NCI-H2107 (cell line): Measurements from ENCODE around the gene XYLT1.

ENCODE experiments used
- DNase-seq: peaks from one replicate; lab custom pipeline; 2025; lab: John Stamatoyannopoulos, UW

Gene XYLT1

DNA sequence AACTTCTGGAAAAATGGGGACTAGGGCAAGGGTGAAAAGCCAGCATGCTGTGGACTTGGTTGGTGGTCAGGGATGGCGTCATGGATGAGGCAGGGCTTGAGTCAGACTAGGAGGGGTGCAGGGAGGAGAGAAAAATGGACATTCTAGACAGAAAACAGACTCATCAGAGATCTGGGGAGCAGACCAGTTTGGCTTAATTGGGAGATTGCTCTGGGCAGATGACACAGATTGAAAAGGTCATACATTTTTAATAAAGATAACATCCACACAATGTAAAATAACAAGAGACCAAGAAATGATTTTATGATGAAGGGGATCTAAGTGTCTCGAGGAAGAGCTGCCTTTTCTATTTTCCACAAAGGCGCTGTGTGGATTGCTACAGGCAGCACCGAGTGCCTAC is 326.3 kb downstream of the XYLT1 start:
- DNase-seq, result no peak

DNA sequence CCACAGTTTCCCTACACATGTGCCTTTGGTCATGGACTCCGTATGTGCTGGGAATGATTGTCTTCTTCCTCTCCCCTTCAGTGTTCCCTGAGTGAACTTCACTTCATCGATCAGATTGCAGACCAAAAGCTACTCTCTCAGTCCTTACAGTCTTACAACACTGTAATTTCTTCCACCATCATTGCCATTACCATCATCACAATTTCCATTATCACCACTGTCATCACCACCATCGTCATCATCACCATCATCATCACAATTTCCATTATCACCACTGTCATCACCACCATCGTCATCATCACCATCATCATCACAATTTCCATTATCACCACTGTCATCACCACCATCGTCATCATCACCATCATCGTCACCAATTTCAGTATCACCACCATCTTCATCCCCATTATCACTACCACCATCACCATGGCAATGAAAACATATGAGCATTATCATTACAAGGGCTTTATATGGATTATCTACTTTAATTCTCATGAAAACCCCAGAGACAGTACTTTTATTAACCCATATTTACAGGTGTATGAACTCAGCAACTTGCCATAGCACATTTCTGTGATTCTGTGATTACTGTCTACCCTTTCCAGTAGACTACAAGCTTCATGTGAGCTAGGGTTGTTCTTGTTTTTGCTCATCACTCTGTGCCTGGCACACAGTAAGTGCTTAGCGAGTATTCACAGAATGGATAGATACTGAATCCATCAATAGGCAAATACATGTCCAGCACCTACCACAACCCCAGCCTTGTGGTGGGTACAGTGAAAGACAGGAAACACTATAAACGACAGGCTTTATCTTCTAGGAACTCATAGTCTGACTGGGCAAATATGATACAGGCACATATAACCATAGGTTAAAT is 327.0 kb downstream of the XYLT1 start:
- no peak for DNase-seq

DNA sequence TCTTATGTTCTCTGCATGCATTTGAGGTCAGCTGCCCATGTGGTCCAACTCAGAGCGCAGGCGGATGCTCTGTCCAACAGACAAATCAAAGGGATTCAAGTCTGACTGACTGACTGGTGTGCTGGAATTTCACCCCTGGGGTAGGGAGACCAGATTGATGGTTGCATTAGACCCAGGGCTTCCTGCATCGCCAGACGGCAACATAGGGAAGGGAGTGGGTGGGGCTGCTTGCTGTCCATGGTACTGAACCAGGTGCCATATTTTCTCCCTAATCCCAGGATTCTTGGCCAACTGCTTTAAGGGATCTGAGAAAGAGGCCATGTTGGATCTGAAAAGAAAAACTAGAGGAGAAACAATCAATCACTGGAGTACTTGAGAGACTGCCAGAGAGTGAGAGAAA is 332.0 kb downstream of the XYLT1 start:
- DNase-seq, result no peak

DNA sequence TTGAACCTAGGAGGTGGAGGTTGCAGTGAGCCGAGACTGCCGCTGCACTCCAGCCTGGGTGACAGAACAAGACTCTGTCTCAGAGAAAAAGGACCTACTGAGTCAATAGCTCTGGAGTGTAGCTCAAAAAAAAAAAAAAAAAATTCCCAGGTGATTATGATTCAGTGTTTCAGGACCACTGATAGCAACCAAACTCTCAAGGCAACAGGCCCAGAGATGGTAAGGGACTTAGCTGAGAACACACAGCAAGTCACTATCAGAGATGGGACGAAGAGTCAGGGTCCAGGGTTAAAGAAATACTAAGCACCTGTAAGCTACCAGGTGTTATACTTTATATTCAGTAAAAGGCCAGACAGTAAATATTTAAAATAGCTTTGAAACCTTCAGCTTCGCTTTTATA is 335.3 kb downstream of the XYLT1 start:
- DNase-seq, result no peak

DNA sequence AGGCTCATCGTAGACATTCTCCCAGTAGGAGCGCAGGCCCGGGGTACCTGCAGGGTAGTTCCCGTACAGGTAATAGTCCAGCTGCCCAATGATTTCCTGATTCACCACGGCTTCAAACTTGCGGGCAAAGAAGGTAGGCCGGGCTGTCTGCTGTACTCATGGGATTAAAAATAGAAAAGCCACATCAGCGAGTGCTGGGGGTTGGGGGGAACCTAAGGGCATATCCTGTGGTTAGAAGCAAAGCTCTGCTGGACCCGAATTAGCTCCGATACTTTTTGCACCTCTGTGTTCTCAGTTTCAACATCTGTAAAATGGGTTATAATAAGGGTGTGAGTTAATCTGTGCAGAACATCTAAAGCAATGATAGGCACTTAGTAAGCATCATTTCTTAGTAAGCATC is 336.2 kb downstream of the XYLT1 start:
- DNase-seq, result no peak

DNA sequence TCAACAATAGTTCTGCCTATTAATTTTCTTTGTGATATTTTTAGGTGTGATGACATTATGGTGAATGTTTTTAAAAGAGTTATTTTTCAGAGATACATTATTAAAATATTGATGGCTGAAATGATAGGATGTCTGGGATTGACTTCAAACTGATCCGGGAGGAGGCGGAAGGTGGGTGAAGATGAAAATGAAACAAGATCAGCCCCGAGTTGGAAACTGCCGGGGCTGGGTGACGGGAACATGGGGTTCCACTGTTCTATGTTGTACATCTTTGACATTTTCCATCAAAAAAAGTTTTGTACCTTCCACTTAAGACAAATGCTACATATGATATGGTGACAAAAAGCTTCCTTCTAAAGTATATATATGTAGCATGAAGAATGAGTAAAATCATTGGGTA is 336.9 kb downstream of the XYLT1 start:
- no peak for DNase-seq

DNA sequence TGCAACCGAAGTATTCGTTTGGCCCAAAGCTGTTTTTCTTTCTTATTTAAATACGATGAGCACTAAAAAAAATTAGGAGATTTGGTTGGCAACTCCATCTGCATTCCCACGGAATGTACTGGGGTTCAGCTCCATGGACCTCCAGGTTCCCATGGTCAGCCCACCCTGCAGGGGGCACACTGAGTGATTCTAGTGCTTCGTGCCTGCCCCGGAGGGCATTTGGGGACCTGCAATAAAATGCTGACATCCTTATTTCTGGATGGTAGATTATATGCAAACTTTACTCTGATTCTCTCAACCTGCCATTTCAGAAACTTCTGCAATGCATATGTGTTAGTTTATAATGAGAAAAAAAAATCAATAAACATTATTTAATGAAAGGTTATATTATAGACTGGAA is 339.4 kb downstream of the XYLT1 start:
- DNase-seq, result no peak

DNA sequence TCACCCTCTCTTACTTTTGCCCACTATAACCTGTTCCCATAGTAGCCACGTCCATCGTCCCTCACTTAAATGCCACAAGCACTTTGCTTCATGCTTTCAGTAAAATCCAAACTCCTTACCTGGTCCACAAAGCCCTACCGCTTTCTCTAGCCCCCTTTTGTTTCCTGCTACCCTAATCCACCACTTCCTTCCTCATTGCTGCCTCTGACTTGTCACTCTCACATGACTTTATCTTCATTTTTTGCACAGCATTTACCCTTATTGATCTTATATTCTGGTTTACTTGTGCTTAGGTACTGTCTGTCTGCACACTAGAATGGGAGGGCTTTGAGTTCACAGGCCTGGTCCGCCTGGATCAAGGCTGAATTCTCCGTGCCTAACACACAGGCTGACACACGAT is 340.0 kb downstream of the XYLT1 start:
- DNase-seq, result no peak

DNA sequence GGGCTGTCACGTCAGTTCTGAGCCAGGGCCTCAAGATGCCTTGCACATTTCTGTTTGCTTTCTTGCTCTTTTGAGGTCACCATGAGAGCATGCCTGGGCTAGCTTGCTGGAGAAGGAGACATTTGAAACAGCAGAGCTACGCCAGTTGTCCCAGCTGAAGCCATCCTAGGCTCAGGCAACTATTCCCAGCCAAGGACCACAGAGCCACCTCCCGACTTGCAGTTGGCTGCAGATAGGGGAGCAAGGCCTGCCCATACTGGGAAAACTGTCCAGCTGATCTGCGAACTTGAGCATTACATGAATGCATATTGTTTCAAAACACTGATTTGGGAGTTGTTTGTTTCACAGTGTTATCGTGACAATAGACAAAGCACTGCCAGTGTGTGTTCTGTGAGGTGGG is 340.8 kb downstream of the XYLT1 start:
- no peak for DNase-seq

DNA sequence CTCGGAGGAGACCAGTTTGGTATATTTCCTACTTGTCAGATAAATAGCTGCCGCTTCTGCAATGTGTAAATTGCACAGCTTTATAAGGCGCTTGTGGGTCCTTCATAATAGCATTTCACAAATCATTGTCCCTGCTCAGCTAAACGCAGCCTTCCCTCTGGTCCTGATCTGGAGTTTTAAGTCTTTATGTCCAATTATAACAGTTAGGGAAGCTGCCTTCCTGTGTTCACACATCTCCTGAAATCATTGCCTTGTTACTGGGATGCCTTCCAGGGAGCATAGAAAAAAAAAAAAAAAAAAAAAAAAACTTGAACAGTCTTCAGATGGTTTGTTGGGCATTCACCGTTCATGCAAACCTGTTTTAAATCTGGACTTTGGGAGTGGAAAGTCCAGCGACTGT is 342.0 kb downstream of the XYLT1 start:
- DNase-seq, result no peak

DNA sequence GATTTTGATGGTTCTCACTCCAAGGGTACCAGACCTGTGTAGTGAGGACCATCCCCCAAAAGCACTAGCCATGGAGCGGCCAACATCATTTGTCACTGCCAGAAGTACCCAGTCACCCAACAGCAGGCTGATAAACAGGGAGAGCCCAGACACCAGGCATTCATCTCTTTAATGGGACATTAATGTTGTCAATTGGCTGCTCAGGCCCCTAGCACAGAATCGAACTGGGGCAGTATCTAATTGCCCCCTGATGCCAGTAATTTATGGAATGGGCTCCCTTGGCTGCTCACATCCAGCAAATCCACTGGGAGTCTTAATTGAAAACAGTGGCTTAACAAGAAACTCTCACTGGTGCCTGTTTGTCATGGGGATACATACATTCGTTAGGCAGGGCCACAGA is 344.6 kb downstream of the XYLT1 start:
- no peak for DNase-seq

DNA sequence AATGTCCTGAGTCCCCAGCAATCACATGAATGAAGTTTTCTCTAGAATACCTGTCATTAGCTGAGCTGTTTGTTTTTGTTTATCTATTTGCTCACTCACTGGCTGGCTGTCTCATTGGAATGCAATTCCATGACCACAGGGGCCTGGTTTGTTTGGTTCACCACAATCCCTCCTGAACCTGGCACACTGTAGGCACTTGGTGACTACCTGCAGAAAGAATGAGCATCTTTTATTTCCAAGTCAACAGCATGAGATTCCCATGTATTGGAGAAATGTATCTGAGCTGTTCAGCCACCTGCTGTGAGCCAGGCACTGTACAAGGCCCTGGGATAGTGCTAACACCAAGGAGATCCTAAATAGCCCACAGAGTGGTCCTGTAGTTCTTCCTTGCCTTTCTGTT is 345.1 kb downstream of the XYLT1 start:
- DNase-seq, result no peak

DNA sequence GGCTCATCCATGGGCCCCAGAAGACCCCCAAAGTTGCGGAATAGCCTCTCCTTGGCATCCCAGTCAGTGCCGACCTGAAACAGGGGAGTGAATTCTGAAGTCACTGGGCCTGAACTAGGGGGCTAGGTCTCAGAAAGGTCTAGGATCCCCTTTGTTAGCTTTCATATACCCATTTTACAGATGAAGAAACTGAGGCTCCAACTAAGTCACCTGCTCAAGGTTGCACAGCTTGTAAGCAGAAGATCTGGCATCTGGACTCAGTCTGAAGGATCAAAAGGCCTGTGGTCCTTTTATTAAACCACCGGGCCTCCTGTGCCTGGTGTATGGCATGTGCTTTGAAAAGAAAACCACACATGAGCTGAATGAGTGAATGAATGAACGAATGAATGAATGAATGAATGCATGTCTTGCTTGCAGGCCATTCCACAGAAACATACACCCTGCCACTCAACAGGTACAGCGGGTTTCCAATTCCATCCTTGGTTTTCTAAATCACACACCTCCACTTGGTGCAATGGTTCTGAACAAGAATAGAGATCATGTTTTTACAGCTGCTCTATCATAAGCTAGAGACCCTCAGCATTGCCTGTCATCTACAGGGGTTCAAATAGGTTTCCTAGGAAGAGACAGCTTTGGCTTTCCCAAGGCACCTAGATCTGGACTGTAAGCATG is 352.7 kb downstream of the XYLT1 start:
- no peak for DNase-seq

DNA sequence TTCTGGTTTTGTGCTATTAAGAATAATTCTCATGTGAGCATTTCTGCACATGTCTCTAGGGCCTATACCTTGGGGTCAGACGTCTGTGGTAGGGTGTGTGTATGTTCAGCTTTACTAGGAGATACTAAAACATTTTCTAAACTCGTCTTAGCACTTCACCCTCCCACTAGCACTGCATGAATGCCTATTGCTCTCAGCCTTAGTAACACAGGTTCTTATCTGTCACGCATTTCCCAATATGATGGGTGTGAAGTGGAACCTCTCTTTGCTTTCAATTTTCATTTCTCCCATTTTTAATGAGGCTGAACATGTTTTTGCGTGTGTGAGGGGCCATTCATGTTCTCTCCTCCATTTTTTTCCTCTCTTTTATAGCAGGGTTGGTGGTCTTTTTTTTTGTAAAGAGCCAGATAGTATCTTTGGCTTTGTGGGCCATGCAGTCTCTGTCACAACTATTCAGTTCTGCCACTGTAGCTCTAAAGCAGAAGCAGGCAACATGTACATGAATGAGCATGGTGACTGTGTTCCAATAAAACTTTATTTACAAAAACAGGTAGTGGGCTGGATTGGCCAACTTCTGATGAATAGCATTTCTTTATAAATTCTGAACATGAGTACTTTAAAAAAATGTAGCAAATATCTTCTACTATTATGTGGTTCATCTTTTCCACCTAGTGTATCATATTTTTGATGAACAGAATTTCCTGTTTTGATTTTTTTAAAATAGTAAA is 354.0 kb downstream of the XYLT1 start:
- no peak for DNase-seq

DNA sequence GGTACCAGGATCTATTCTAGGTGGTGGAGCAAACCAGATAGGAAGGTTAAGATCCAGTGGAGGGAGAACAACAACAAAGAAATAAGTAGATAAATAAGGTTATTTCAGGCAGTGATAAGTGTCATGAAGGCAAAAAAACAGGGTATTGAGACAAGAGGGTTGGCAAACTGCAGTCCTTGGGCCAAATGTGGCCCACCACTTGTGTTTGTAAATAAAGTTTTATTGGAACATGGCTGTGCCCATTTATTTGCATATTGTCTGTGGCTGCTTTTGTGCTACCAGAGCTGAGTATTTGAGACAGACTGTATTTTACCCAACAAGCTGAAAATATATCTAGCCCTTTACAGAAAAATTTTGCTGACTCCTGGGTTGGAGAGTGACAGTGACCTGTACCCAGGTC is 361.3 kb downstream of the XYLT1 start:
- no peak for DNase-seq

DNA sequence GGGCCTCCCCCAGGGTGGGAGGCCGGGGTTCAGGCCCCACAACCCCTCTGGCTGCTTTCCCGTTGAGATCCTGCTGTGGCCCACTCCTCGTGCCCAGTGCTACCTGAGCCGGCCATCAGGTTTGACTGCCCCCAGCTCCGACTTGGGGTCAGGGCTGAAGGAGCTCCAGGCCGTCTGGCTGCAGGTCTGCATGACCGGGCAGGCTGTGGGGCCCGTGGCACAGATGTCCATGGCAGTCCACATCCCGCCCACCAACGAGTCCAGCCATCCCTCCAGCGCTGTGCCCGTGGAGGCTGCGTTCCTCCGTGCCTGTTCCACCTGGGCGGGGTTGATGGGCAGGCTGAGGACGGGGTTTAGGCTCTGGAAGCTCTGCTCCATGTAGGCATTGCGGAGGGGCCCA is 362.2 kb downstream of the XYLT1 start:
- no peak for DNase-seq

DNA sequence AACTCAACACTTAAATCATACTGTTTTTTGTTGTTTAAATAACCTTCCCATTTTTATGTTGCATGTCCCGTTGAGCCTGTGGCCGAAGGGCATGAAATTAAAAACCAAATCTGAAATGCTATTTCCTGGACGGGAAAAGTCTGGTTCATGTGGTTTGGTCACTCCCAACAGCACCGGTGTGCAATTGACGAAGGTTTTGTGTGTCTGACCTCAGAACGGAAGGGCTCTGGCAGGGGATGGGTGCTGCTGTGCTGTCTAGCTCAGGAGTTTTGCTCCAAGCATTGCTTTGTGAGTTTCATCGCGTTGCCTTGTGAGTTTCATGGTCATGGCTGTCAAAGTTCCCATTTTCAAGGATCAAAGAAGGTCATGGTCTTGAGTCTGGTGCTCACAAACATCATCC is 363.3 kb downstream of the XYLT1 start:
- no peak for DNase-seq

DNA sequence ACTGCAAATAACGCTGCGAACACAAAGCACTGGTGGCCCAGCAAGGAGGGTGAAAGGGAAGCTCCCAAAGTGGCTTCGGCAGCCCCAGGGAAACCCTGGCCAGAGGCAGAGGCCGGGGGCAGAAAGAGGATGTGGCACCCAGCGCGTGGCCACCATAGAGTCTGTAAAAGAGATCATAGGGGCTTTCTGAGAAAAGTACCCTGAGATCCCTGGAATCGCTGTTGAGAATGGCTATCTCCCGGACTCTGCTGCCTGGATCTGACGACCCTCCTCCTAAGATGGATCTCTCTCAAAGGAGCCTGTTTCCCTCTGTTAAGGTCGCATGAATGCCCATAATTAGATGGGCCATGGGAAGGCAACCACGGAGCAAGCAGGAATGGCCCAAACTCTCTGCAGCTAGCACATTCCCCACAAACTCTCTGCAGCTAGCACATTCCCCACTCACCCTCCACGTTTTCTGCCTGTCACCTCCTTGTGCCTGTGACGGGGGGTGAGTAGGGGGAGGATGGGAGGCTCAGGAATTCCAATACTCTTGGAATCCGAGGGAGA is 364.4 kb downstream of the XYLT1 start:
- DNase-seq, result no peak

DNA sequence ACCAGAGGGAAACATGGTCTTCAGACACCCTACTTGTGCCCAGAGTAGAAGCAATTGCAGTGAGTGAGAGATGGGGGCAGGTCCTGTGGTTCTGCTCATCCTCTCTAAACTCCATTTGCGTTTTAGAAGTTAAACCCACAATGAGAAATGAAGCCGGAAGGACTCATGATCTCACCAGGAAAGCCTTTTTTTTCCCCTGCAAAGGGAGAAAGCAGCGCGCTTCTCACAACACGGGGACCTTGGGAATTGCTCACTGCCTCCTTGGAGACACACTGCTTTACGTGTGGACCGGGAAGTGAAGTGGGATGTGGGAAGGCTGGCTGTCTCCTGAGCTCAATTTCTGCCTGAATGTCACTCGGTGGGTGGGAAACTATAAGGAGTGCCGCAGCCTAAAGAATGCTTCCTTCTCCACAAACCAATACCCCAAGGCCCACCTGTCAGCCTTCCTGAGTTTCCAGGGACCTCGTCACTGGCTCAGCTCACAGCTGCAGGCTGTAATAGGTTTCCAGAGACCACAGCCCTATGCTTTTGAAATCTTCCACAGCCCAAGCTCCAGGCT is 365.4 kb downstream of the XYLT1 start:
- DNase-seq, result no peak

DNA sequence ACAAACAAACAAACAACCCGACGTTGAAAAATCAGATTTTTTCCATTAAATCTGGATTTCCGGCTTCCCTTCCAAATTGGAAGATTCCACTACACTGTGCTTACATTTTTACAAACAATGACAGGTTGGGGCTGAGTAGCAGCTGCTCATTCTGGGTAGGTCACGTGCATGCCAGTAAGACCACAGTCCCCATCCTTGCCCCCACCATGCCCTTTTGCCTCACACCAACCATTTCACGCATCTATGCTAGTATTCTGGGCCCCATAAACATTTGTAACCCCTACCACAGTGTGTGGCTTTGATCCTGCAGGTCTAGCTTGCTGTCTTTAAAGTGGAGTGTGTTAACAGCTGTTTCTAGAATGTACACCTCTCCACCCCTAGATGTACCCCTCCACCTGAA is 366.1 kb downstream of the XYLT1 start:
- no peak for DNase-seq

DNA sequence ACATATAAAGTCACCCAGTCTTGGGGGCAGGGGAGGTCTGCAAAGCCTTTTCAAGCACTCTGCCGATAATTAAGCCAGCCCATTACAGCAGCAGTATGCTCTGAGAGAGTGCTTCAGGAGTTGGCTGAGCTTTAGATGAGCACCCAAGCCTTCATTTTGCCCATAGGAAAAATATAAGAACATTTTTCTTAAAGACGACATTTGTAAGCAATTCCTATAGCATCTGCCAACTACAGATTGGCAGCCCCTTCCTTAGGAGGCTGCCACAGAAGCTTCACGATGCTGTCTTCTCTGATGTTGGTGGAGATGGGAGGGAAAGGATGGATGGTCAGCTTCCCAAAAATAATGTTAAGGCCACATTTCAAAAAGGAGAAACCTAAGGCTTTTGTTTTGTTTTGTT is 367.5 kb downstream of the XYLT1 start:
- no peak for DNase-seq

DNA sequence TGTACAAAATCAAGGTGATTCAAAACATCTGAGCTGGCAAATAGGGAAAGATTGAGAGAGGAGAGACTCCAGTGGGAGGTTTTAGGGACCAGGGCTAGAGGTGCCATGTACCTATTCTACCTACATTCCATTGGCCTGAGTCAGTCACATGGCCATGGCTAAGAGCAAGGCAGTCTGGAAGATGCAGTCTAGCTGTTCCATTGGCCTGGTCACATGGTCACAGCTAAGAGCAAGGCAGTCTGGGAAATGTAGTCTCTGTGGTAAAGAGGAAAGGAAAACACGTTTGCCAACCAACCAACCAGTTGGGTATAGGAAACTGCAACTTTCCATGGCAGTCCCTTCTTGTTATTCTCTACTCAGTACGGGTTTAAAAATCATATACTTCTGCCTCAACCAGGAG is 369.1 kb downstream of the XYLT1 start:
- DNase-seq, result no peak

DNA sequence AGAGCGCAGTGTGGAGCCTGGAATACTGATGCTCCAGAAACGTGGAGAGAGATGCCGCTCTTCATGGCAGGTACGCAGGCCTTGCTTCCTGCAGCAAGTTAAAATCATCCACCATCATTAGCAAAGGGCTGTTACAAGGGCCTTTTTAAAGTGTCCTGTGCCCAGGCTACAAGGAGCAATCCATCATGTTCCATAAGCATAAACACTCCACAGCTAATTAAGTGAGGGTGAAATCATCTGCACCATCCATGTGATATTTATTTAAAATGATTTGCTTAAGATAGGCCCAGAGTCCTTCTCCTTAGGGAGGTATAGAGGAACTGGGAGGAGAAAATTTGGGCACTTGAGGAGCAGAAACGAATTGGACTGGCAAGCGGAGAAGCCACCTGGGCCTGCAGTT is 372.1 kb downstream of the XYLT1 start:
- DNase-seq, result no peak
